GM12878 (cell line): ENCODE results near the gene BMF. TPM values are rescaled to one million over a fixed set of nuclear protein-coding genes. Genes with fewer than 3 reads are reported as not detected.

Experiments
- ATAC-seq: fragments of 200-7000 bp; cut with Tn5 transposase; 3 replicates; pipeline ENCODE4 v1.9.1; 2020; ENCODE audit warnings: mild to moderate bottlenecking, moderate library complexity
- BruUV-seq: library from RNA; stranded (reverse); fragments of 400-500 nt; replicated peaks from 2 replicates; lab custom pipeline; 2021; lab: Mats Ljungman, UMichigan
- CTCF ChIA-PET: fragments of 300-600 bp; sonication (Branson Sonifier 250); formaldehyde crosslinking; extraction: SDS; loops from one replicate; lab custom pipeline; 2021; ENCODE audit warnings: inconsistent platforms; lab: Yijun Ruan, JAX
- POLR2A ChIA-PET: fragments of 350-600 bp; formaldehyde crosslinking; extraction: SDS; loops from one replicate; lab custom pipeline; 2021; ENCODE audit warnings: inconsistent platforms; lab: Charles Lee
- RAD21 ChIA-PET: fragments of 300-600 bp; sonication (Branson Sonifier 250); formaldehyde crosslinking; loops from one replicate; lab custom pipeline; 2023; ENCODE audit warnings: antibody characterized with exemption; ENCODE audit not compliant: unreplicated experiment; lab: Charles Lee
- SMC1A ChIA-PET: fragments of 300-600 bp; sonication (Branson Sonifier 250); formaldehyde crosslinking; loops from one replicate; lab custom pipeline; 2023; ENCODE audit not compliant: unreplicated experiment, uncharacterized antibody; lab: Charles Lee
- DNase-seq: peaks from one replicate; pipeline ENCODE4 v3.0.0-alpha.2; 2011; ENCODE audit warnings: low read depth, low spot score
- FAIRE-seq: peaks from 3 replicates; lab custom pipeline; 2011; peaks lifted over from hg19 to GRCh38; lab: Jason Lieb, UNC
- H2AFZ ChIP-seq: 2 replicates; pipeline ENCODE4 v1.6.0; 2011; ENCODE audit warnings: low read depth, low read length, control low read depth; ENCODE audit not compliant: control insufficient read depth
- H3K27ac ChIP-seq: 2 replicates; pipeline ENCODE4 v1.5.1; 2011; ENCODE audit warnings: control low read depth; ENCODE audit not compliant: control insufficient read depth, insufficient read depth
- H3K27me3 ChIP-seq, 2 experiments: replicated peaks in 1 of 2; 2 replicates each; pipeline versions ENCODE4 v1.6.0 to v1.6.1; 2011; ENCODE audit warnings: low read length in 1 of 2; ENCODE audit not compliant: control insufficient read depth in 2 of 2, insufficient read depth in 2 of 2
- H3K36me3 ChIP-seq, 2 experiments: 2 replicates each; pipeline ENCODE4 v1.5.1; 2011; ENCODE audit warnings: low read length in 1 of 2; ENCODE audit not compliant: control insufficient read depth in 2 of 2, insufficient read depth in 2 of 2
- H3K4me1 ChIP-seq: 2 replicates; pipeline ENCODE4 v1.6.1; 2011; ENCODE audit warnings: mild to moderate bottlenecking, low read length, moderate library complexity, mixed read lengths; ENCODE audit not compliant: control insufficient read depth, insufficient read depth
- H3K4me2 ChIP-seq: 2 replicates; pipeline ENCODE4 v1.6.0; 2011; ENCODE audit warnings: control low read depth; ENCODE audit not compliant: control insufficient read depth, insufficient read depth
- H3K4me3 ChIP-seq: fragments of 200-600 bp; sonication (generic); 2 replicates; pipeline ENCODE4 v1.5.1; 2016
- H3K79me2 ChIP-seq: 2 replicates; pipeline ENCODE4 v1.6.0; 2011; ENCODE audit warnings: low read length; ENCODE audit not compliant: control insufficient read depth, insufficient read depth
- H3K9ac ChIP-seq: 2 replicates; pipeline ENCODE4 v1.8.0; 2011; ENCODE audit warnings: low read length, control low read depth, mixed read lengths; ENCODE audit not compliant: control insufficient read depth, insufficient read depth
- H3K9me3 ChIP-seq: replicated peaks from 3 replicates; pipeline ENCODE4 v1.5.1; 2011; ENCODE audit warnings: mild to moderate bottlenecking, low read length; ENCODE audit not compliant: control insufficient read depth, insufficient read depth
- H4K20me1 ChIP-seq: 2 replicates; pipeline ENCODE4 v1.6.0; 2011; ENCODE audit not compliant: control insufficient read depth, insufficient read depth
- CBFB ChIP-seq: IDR thresholded peaks from 2 replicates; pipeline ENCODE4 v1.6.1; 2016; ENCODE audit warnings: antibody characterized with exemption, low read depth
- CHD4 ChIP-seq: fragments of 200-600 bp; sonication (generic); IDR thresholded peaks from 2 replicates; pipeline ENCODE4 v1.6.1; 2016; ENCODE audit warnings: mild to moderate bottlenecking
- FOS ChIP-seq: IDR thresholded peaks from 3 replicates; pipeline ENCODE4 v1.6.1; 2011; ENCODE audit warnings: borderline replicate concordance; ENCODE audit not compliant: insufficient read length; ENCODE audit errors: extremely low read depth
- IKZF2 ChIP-seq, 2 experiments: fragments of 450-650 bp; IDR thresholded peaks; 2 replicates each; pipeline ENCODE4 v1.6.1; 2017; ENCODE audit warnings: mild to moderate bottlenecking in 2 of 2, moderate library complexity in 2 of 2
- IRF4 ChIP-seq: IDR thresholded peaks from 2 replicates; pipeline ENCODE4 v1.6.1; 2011; ENCODE audit warnings: low read depth, low read length
- IRF5 ChIP-seq: fragments of 450-650 bp; IDR thresholded peaks from 2 replicates; pipeline ENCODE4 v1.6.1; 2017; ENCODE audit warnings: borderline replicate concordance
- JUND ChIP-seq: IDR thresholded peaks from 2 replicates; pipeline ENCODE4 v1.6.1; 2012; ENCODE audit warnings: low read depth, mild to moderate bottlenecking, low read length, improper control_type of control experiment, moderate library complexity
- NR2C2 ChIP-seq: IDR thresholded peaks from 2 replicates; pipeline ENCODE4 v1.6.1; 2011; ENCODE audit warnings: borderline replicate concordance, low read depth; ENCODE audit not compliant: control insufficient read depth, insufficient read length
- POLR2AphosphoS2 ChIP-seq: IDR thresholded peaks from 2 replicates; pipeline ENCODE4 v1.6.1; 2011; ENCODE audit warnings: low read depth, mild to moderate bottlenecking, low read length, improper control_type of control experiment, moderate library complexity
- RELA ChIP-seq: fragments of 450-650 bp; IDR thresholded peaks from 2 replicates; pipeline ENCODE4 v1.8.0; 2014; ENCODE audit warnings: borderline replicate concordance; ENCODE audit not compliant: partially characterized antibody
- STAT1 ChIP-seq: fragments of 450-650 bp; conservative IDR thresholded peaks from 2 replicates; pipeline ENCODE4 v1.6.1; 2014; ENCODE audit warnings: antibody characterized with exemption, mild to moderate bottlenecking
- ZZZ3 ChIP-seq: IDR thresholded peaks from 2 replicates; pipeline ENCODE4 v1.6.1; 2011; ENCODE audit warnings: low read depth; ENCODE audit not compliant: control insufficient read depth, insufficient read length
- WGBS: methylation state at CpG from one replicate; pipeline ENCODE4 v1.1.6; 2016; ENCODE audit warnings: low lambda C conversion rate; ENCODE audit not compliant: insufficient replicate concordance, insufficient coverage; ENCODE audit errors: missing lambda C conversion rate; 5-methylcytosine and 5-hydroxymethylcytosine counted together
- in situ Hi-C: fragments of 300-500 bp; cut with MboI; formaldehyde crosslinking; loops from 9 replicates; pipeline ENCODE4 v1.14.3; 2018; ENCODE audit warnings: mixed read lengths
- intact Hi-C: fragments of 100-400 bp; cut with micrococcal nuclease; formaldehyde crosslinking; loops from one replicate; pipeline ENCODE4 v1.14.2; 2022; ENCODE audit not compliant: unreplicated experiment
- polyA plus RNA-seq, 11 experiments: library from polyadenylated mRNA; depleted of rRNA in 4 of 11; unstranded in 6 of 11; stranded (reverse) in 5 of 11; fragments of >200 nt; fragmentation: Nextera tagmentation in 4 of 11; fragmentation: Illumina TruSeq in 1 of 11; extraction: Ambion mirVana in 4 of 11; extraction: Trizol in 1 of 11; gene quantifications; 1 replicate in 1 of 11; 2 replicates in 10 of 11; pipeline versions ENCODE4 v1.2.1 to v1.2.3, GENCODE V29; 2011 to 2016; ENCODE audit warnings: inconsistent platforms in 2 of 11, missing spikeins in 2 of 11, low read depth in 1 of 11
- total RNA-seq, 4 experiments: library from RNA; depleted of rRNA in 3 of 4; stranded (reverse); fragments of >200 nt in 3 of 4; fragmentation: Illumina TruSeq in 1 of 4; extraction: Trizol in 1 of 4; gene quantifications; 2 replicates each; pipeline versions ENCODE4 v1.2.1 to v1.2.3, GENCODE V29; 2013 to 2021

The BMF gene
- total and polyA plus RNA-seq, 10 of the 15 experiments (the other 5 are each of a cell fraction or from before 2014, with no cell fraction given) = 0.82 to 34.9 (median 16.9) TPM

DNA sequence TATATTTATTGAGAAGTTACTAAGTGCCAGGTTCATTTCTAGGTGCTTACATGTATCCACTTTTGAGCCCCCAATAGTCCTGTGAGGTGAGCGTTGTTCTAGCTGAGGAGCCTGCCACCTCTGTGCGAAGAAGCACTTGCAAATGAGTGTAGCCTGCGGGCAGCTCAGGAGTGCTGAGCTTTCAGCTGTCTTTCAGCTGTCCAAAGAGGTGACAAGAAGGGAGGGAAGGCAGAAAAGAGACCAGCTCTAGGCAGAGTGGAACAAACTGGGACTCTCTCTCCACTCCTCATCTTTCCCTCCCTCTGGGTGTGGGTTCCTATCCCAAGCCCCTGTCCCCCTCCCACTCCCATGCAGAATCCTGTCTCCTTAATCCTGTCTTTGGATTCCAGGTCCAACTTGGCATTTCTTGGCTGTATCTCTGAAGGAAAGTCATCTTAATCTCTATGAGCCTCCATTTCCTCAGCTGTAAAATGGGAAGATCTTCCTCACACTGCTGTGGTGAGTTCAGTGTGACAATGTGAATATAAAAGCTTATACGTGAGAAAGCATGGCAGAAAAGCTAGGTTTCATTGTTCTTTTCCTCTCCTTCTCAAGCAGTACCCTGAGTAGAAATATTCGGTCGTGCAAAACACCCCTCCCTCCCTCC lies 63.0 kb downstream of the BMF start:
- peaks cover 67% of the 10 kb centered on the region for H3K4me1 ChIP-seq
- no TSS peak for BruUV-seq
- TF ChIP-seq IRF4 (no peak), POLR2AphosphoS2 (no peak), ZZZ3 (no peak), CBFB (no peak), JUND (no peak), RELA (no peak), STAT1 (no peak), NR2C2 (no peak), FOS (no peak), IKZF2 (IDR thresholded peaks at IDR 0.05) (no peak), IRF5 (no peak), CHD4 (no peak)
- TF ChIP-seq, all 136 proteins: peak for 0
- peak overlapping the region; percentile 42 for H2AFZ ChIP-seq
- CTCF ChIA-PET = interaction anchor here (0.6 to 11.8 kb wide), 60 partner anchors 9 to 278 kb away, joined by 3 to 776 read pairs (median 6); partner anchors contain the start of genes BMF, BUB1B, PAK6 and PLCB2
- peaks cover 7% of the 10 kb centered on the region for H3K79me2 ChIP-seq
- DNase-seq (no peak), ATAC-seq (peak; percentile 39), FAIRE-seq (no peak)
- RAD21 ChIA-PET = interaction anchor here (0.5 to 8.5 kb wide), 39 partner anchors 8 to 268 kb away, joined by 3 to 903 read pairs (median 5); partner anchors contain the start of genes BMF, BUB1B, EIF2AK4 and PAK6
- intact Hi-C loops = loop anchor here (1.0 to 5.0 kb wide), 6 partner anchors 19 to 229 kb away; no protein-coding TSS in a partner anchor
- H3K27me3 ChIP-seq = no peaks in the 10 kb centered on the region
- H3K36me3 ChIP-seq = no peaks in the 10 kb centered on the region; a peak in 1 of 4 replicates
- SMC1A ChIA-PET = interaction anchor here (0.6 to 23.0 kb wide), 43 partner anchors 8 to 279 kb away, joined by 3 to 1082 read pairs (median 7); partner anchors contain the start of genes BMF, BUB1B and PAK6
- in situ Hi-C loops = loop anchor here (5.0 to 10.0 kb wide), 3 partner anchors 122 to 227 kb away; no protein-coding TSS in a partner anchor
- peak overlapping the region; percentile 32 for H3K9ac ChIP-seq
- no peaks in the 10 kb centered on the region for H3K9me3 ChIP-seq
- H3K4me2 ChIP-seq = peak overlapping the region; percentile 78
- no peaks in the 10 kb centered on the region for H4K20me1 ChIP-seq
- peak overlapping the region; percentile 92 for H3K27ac ChIP-seq
- no peak overlapping the region for H3K4me3 ChIP-seq
- 49% methylated on average over 6 of the region's 6 CpGs for WGBS
- POLR2A ChIA-PET = interaction anchor here (0.7 to 8.0 kb wide), 9 partner anchors 16 to 294 kb away, joined by 3 to 307 read pairs (median 3); partner anchors contain the start of genes BMF and PAK6
